Upper lobe of left lung (tissue), 6 donors: ENCODE measurements around the gene BHLHE40. TPM values are rescaled to one million over a fixed set of nuclear protein-coding genes. Genes with fewer than 3 reads are reported as not detected.

ENCODE experiments used
- ATAC-seq, 2 donors: fragments of 200-7000 bp; cut with Tn5 transposase; one replicate each; pipeline ENCODE4 v1.9.1; 2022; ENCODE audit warnings: mild to moderate bottlenecking in 2 of 2, moderate library complexity in 2 of 2; ENCODE audit not compliant: low FRiP score in 2 of 2
- DNase-seq, 2 donors: peaks; one replicate each; pipeline ENCODE4 v3.0.0-alpha.2; 2019 to 2020
- H3K27ac ChIP-seq, 4 donors: fragments of 200-600 bp; sonication (generic); one replicate each; pipeline ENCODE4 v1.5.1; 2016 to 2019
- H3K27me3 ChIP-seq, 4 donors: fragments of 200-600 bp; sonication (generic); one replicate each; pipeline ENCODE4 v1.5.1; 2017 to 2019
- H3K36me3 ChIP-seq, 4 donors: fragments of 200-600 bp; sonication (generic); one replicate each; pipeline ENCODE4 v1.5.1; 2016 to 2019
- H3K4me1 ChIP-seq, 4 donors: fragments of 200-600 bp; sonication (generic); one replicate each; pipeline ENCODE4 v1.5.1; 2018 to 2019
- H3K4me3 ChIP-seq, 4 donors: fragments of 200-600 bp; sonication (generic); one replicate each; pipeline ENCODE4 v1.5.1; 2017 to 2019; ENCODE audit warnings: mild to moderate bottlenecking in 2 of 4, moderate library complexity in 1 of 4
- H3K9me3 ChIP-seq, 4 donors: fragments of 200-600 bp; sonication (generic); one replicate each; pipeline ENCODE4 v1.5.1; 2018 to 2019
- EP300 ChIP-seq, 4 donors: sonication (generic); formaldehyde crosslinking; IDR thresholded peaks; one replicate each; pipeline ENCODE4 v1.5.1; 2017; ENCODE audit warnings: antibody characterized with exemption in 4 of 4, control low read depth in 2 of 4
- POLR2A ChIP-seq, 4 donors: fragments of 450-650 bp; IDR thresholded peaks; one replicate each; pipeline ENCODE4 v1.5.1; 2016 to 2017; ENCODE audit warnings: antibody characterized with exemption in 4 of 4, mild to moderate bottlenecking in 2 of 4
- POLR2AphosphoS5 ChIP-seq, 2 donors: sonication (generic); formaldehyde crosslinking; IDR thresholded peaks; one replicate each; pipeline ENCODE4 v1.5.1; 2017; ENCODE audit warnings: antibody characterized with exemption in 2 of 2
- WGBS, 2 donors: methylation state at CpG; one replicate each; pipeline ENCODE4 v1.1.5; 2017 to 2018; 5-methylcytosine and 5-hydroxymethylcytosine counted together
- total RNA-seq, 6 donors: library from RNA; depleted of rRNA in 4 of 6; stranded (reverse); fragments of >200 nt in 4 of 6; gene quantifications; one replicate each; pipeline versions ENCODE4 v1.1.0 to v1.2.1, GENCODE V29; 2016 to 2021
- TF ChIP-seq, protein P1 (sequence below), 6 experiments: fragments of 450-650 bp in 4 of 6; fragments of 200-600 bp in 2 of 6; sonication (generic) in 2 of 6; IDR thresholded peaks; one replicate each; pipeline ENCODE4 v1.5.1; 2016 to 2019; ENCODE audit warnings: antibody characterized with exemption in 6 of 6
- donor health status: DM: no; HTN: no; CAD: no; lungs with moderate emphysema.
- donor health status: DM: no; HTN: yes; CAD: no; lungs with severe emphysema.

Gene BHLHE40
- total RNA-seq, 6 donors from 2014 or later = 58.7 to 129 (median 78.6) TPM

DNA sequence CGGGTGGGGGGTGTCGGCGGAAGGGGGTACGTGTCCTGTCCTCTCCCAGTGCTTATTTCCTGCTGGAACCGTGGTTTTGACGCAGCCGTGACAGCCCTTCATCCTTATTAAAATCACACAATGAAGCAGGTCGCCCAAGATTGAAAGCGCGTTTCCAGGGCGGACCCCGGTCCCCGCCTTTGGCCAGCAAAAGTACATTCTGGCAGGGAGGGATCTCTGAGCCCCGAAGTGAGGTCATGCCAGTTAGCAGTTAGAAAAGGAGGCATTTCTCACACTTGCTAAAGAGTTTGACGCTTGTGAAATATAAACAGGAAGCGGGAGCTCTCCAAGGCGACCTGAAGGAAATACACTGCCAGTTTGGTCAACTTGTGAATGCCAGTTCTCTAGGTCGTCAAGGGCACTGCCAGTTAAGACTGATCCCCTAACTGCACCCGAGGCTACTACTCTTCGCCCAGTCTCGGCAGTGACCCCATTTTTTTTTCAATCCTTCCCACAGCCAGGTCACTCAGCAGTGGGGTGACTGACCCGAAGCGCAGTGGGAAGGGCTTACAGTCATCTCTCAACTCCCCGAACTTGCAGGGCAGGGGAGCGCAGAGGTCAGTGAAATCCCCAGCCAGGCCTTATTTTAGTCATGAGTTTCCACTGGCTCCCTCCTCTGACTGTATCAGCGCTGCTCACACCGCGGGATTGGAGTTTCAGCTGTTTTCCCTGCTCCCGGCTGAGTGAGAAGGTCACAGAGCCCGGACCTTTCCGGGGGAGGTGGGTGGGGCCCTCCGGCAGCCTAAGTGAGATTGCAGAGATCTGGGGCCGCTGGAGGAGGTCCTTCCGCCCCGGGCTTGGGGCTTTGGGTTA is 2.0 kb upstream of the BHLHE40 start:
- Histone ChIP-seq H3K36me3 (peaks cover 0 to 4% (median 0%) of the 10 kb centered on the region in 4 donors), H3K27me3 (no peaks in the 10 kb centered on the region), H3K9me3 (no peaks in the 10 kb centered on the region), H3K4me3 (peak overlapping the region in 3 of 4 donors; percentile 89 to 95 (median 92)), H3K4me1 (peaks cover 24 to 42% (median 30%) of the 10 kb centered on the region in 4 donors), H3K27ac (peak overlapping the region; percentile 96 to 100 (median 98))
- ATAC-seq (peak; percentile 34 to 48), DNase-seq (peak; percentile 80 to 88)
- TF ChIP-seq EP300 (IDR thresholded peaks at IDR 0.05) (peak in 3 of 4 donors; percentile 83 to 91 (median 91)), POLR2A (IDR thresholded peaks at IDR 0.05) (peak in 3 of 4 donors; percentile 46 to 78 (median 54)), POLR2AphosphoS5 (IDR thresholded peaks at IDR 0.05) (peak; percentile 72 to 94)
- TF ChIP-seq, protein P1, sequence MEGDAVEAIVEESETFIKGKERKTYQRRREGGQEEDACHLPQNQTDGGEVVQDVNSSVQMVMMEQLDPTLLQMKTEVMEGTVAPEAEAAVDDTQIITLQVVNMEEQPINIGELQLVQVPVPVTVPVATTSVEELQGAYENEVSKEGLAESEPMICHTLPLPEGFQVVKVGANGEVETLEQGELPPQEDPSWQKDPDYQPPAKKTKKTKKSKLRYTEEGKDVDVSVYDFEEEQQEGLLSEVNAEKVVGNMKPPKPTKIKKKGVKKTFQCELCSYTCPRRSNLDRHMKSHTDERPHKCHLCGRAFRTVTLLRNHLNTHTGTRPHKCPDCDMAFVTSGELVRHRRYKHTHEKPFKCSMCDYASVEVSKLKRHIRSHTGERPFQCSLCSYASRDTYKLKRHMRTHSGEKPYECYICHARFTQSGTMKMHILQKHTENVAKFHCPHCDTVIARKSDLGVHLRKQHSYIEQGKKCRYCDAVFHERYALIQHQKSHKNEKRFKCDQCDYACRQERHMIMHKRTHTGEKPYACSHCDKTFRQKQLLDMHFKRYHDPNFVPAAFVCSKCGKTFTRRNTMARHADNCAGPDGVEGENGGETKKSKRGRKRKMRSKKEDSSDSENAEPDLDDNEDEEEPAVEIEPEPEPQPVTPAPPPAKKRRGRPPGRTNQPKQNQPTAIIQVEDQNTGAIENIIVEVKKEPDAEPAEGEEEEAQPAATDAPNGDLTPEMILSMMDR (IDR thresholded peaks at IDR 0.05) = peak in 1 of 6 experiments; percentile 8
- 4 to 7% methylated on average over 28 to 35 of the region's 35 CpGs for WGBS, 2 donors

DNA sequence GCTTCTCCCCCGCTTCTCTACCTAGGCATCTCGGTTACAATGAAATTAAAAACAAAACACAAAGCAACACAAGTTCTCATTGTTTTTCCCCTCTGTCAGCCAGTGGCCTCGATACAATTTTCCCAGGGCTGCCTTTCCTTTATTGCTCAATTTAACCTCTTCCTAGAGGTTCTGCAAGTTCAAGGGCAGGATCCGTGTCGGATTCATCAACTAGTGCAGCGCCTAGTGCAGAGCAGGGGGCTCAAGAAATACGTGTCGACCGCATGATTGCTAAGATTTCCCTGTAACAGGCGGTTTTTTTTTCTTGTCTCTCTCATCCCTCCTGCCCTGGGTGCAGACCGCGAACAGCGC is 1.4 kb upstream of the BHLHE40 start:
- WGBS, 2 donors = 0% methylated on average over 13 of the region's 13 CpGs
- TF ChIP-seq, protein P1 (IDR thresholded peaks at IDR 0.05) = no peak
- TF ChIP-seq POLR2A (IDR thresholded peaks at IDR 0.05) (no peak), EP300 (IDR thresholded peaks at IDR 0.05) (no peak)
- Histone ChIP-seq H3K27me3 (no peaks in the 10 kb centered on the region), H3K36me3 (peaks cover 0 to 10% (median 3%) of the 10 kb centered on the region in 4 donors), H3K4me1 (peaks cover 30 to 48% (median 36%) of the 10 kb centered on the region in 4 donors), H3K9me3 (no peaks in the 10 kb centered on the region), H3K27ac (peak overlapping the region; percentile 96 to 100 (median 98)), H3K4me3 (peak overlapping the region; percentile 29 to 95 (median 90))
- no peak for ATAC-seq
- no peak for DNase-seq

DNA sequence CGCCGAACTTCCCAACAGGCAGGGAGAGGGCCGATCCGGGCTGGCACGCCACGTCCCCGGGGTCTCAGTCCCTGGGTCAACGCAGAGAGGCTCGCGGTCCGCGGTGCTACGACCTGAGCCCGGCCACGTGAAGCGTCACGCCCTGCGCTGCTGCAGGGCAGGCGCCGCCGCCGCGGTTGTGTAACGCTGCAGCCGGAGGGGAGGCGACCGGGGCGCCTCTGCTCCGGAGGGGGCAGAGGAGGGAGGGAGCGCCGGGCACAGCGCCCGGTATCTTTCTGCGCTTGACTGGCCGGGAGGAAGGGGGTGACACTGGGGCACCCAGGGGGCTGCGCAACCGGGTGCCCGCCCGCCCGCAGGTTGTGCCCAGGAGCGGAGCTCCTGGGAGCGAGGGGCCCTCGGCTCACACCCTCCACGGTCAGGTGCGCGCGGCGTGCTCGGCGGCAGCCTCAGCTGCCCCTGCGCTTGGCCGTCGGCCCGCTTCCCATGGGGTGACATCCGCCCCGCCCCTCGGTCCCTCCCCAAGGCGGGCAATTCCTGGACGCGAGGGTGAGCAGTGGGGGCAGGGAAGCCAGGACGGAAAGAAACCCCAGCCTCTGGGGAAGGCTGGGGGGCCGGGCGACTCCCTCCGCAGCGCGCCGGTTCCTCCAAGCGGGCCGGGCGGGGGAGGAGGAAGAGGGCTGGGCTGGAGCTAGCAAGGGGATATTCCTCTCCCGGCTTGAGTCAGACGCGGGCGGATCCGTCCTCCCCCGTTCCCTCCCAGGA is 852 bp upstream of the BHLHE40 start:
- peaks cover 0 to 15% (median 8%) of the 10 kb centered on the region in 4 donors for H3K36me3 ChIP-seq
- H3K4me1 ChIP-seq = peaks cover 36 to 54% (median 41%) of the 10 kb centered on the region in 4 donors
- ATAC-seq (peak; percentile 83 to 93), DNase-seq (peak; percentile 97 to 98)
- TF ChIP-seq, protein P1 (IDR thresholded peaks at IDR 0.05) = peak in 2 of 6 experiments; percentile 16 to 29
- peak; percentile 97 to 99 for TF ChIP-seq POLR2AphosphoS5 (IDR thresholded peaks at IDR 0.05)
- TF ChIP-seq EP300 (IDR thresholded peaks at IDR 0.05) = peak; percentile 87 to 99 (median 94)
- TF ChIP-seq POLR2A (IDR thresholded peaks at IDR 0.05) = peak; percentile 18 to 92 (median 74)
- H3K27ac ChIP-seq = peak overlapping the region; percentile 96 to 100 (median 98)
- WGBS, 2 donors = 0 to 1% methylated on average over 1 to 38 of the region's 76 CpGs
- H3K4me3 ChIP-seq = peak overlapping the region; percentile 29 to 95 (median 90)
- H3K27me3 ChIP-seq = no peaks in the 10 kb centered on the region
- no peaks in the 10 kb centered on the region for H3K9me3 ChIP-seq

DNA sequence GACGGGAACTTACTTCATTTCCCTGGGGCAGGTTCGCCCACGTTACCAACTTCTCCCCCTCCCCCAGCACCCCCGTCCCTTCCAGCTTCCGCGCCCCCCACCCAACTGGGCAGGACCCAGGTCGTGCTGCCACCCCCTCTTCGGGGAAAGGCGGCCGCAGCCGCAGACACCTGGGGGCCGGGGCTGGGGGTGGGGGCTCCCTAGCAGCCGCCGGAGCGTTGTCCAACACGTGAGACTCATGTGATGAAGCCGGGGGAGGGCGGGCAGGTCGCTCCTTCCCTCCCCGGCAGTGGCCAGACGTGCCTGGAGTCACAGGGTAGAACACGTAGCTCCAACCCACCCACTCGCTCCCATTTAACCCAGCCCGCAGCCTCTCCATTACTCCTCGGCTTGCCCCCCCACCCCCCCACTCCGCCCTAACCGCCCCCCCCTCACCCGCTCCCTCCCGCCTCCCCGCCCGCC is 240 bp upstream of the BHLHE40 start:
- TF ChIP-seq POLR2AphosphoS5 (IDR thresholded peaks at IDR 0.05) (no peak), EP300 (IDR thresholded peaks at IDR 0.05) (peak in 2 of 4 donors; percentile 1 to 86)
- Histone ChIP-seq H3K9me3 (no peaks in the 10 kb centered on the region), H3K4me1 (peaks cover 42 to 60% (median 47%) of the 10 kb centered on the region in 4 donors), H3K4me3 (peak overlapping the region; percentile 89 to 95 (median 94)), H3K27me3 (no peaks in the 10 kb centered on the region), H3K36me3 (peaks cover 0 to 22% (median 10%) of the 10 kb centered on the region in 4 donors), H3K27ac (peak overlapping the region; percentile 96 to 100 (median 98))
- ATAC-seq (peak; percentile 70 to 89), DNase-seq (peak; percentile 94 to 98)
- WGBS, 2 donors = 0% methylated on average over 9 of the region's 31 CpGs; no CpG with 5 or more reads in 1 of the 2 donors
